Astrocyte of the spinal cord (primary cell): ENCODE results near the gene TPMT.
"Not testable (repeated sequence)": the region's sequence is repeated elsewhere in the genome, so short reads cannot be mapped to it uniquely, and the experiment has no call there.

ENCODE experiments used
- DNase-seq: peaks from one replicate; pipeline ENCODE4 v3.0.0; 2011; ENCODE audit warnings: low read depth, low spot score
- H3K4me3 ChIP-seq: 2 replicates; pipeline ENCODE4 v1.5.1; 2011; ENCODE audit warnings: low read depth, mild to moderate bottlenecking, low read length, moderate library complexity
- CTCF ChIP-seq: IDR thresholded peaks from 2 replicates; pipeline ENCODE4 v1.5.1; 2012; ENCODE audit warnings: low read depth, mild to moderate bottlenecking, low read length, inconsistent platforms
- in situ Hi-C: cut with HindIII; loops from 2 replicates; pipeline ENCODE4 v1.10.0; 2017; ENCODE audit warnings: low sequenced_read_pairs

Gene TPMT

GRCh38 chr6:18177286-18177965 is 22.5 kb upstream of the TPMT start:
- no peak overlapping the region for H3K4me3 ChIP-seq
- in situ Hi-C loops = no loop called here
- DNase-seq = no peak
- no peak for TF ChIP-seq CTCF

- H3K4me3 ChIP-seq, DNase-seq, in situ Hi-C loops: not testable (repeated sequence)
Measured at GRCh38 chr6:18176198-18176597, 21.3 kb upstream of the TPMT start.

GRCh38 chr6:18171871-18172270 is 17.0 kb upstream of the TPMT start:
- in situ Hi-C loops = no loop called here
- no peak overlapping the region for H3K4me3 ChIP-seq
- TF ChIP-seq CTCF = no peak
- DNase-seq = no peak

- in situ Hi-C loops = no loop called here
- no peak overlapping the region for H3K4me3 ChIP-seq
- no peak for TF ChIP-seq CTCF
- DNase-seq = no peak
Measured at GRCh38 chr6:18168264-18168663, 13.4 kb upstream of the TPMT start.

- no peak for TF ChIP-seq CTCF
- in situ Hi-C loops = no loop called here
- no peak overlapping the region for H3K4me3 ChIP-seq
- peak; percentile 32 for DNase-seq
Measured at GRCh38 chr6:18166312-18167036, 11.6 kb upstream of the TPMT start.

- in situ Hi-C loops = no loop called here
- H3K4me3 ChIP-seq = no peak overlapping the region
- no peak for TF ChIP-seq CTCF
- DNase-seq = no peak
Measured at GRCh38 chr6:18165751-18166150, 10.9 kb upstream of the TPMT start.

GRCh38 chr6:18162401-18162800 is 7.5 kb upstream of the TPMT start:
- no peak for TF ChIP-seq CTCF
- in situ Hi-C loops = no loop called here
- DNase-seq = no peak
- H3K4me3 ChIP-seq = no peak overlapping the region
